NCI-H187 (cell line): ENCODE data around the gene KIAA0040.
"Not testable (repeated sequence)": the region's sequence is repeated elsewhere in the genome, so short reads cannot be mapped to it uniquely, and the experiment has no call there.

Experiments used
- DNase-seq, 2 experiments: peaks; one replicate each; lab custom pipeline; 2025; lab: John Stamatoyannopoulos, UW

The KIAA0040 gene

GRCh38 chr1:175137369-175137768 is 55.2 kb downstream of the KIAA0040 start:
- DNase-seq, result no peak

- DNase-seq, result no peak
Measured at GRCh38 chr1:175136246-175136645, 56.3 kb downstream of the KIAA0040 start.

- DNase-seq, result no peak
Measured at GRCh38 chr1:175134500-175134899, 58.1 kb downstream of the KIAA0040 start.

- DNase-seq, result no peak
Measured at GRCh38 chr1:175133673-175134435, 58.7 kb downstream of the KIAA0040 start.

- no peak for DNase-seq
Measured at GRCh38 chr1:175132436-175132835, 60.1 kb downstream of the KIAA0040 start.

GRCh38 chr1:175131095-175131494 is 61.5 kb downstream of the KIAA0040 start:
- DNase-seq, result no peak

GRCh38 chr1:175130649-175131045 is 61.9 kb downstream of the KIAA0040 start:
- no peak for DNase-seq

- peak; percentile 22 to 62 for DNase-seq
Measured at GRCh38 chr1:175129997-175130648, 62.5 kb downstream of the KIAA0040 start.

- no peak for DNase-seq
Measured at GRCh38 chr1:175129644-175129996, 63.0 kb downstream of the KIAA0040 start.

- no peak for DNase-seq
Measured at GRCh38 chr1:175129182-175129581, 63.4 kb downstream of the KIAA0040 start.

GRCh38 chr1:175128523-175128922 is 64.1 kb downstream of the KIAA0040 start:
- DNase-seq, result no peak

- no peak for DNase-seq
Measured at GRCh38 chr1:175127565-175127964, 65.0 kb downstream of the KIAA0040 start.

GRCh38 chr1:175126347-175126746 is 66.2 kb downstream of the KIAA0040 start:
- no peak for DNase-seq

GRCh38 chr1:175124861-175125260 is 67.7 kb downstream of the KIAA0040 start:
- DNase-seq, result no peak

GRCh38 chr1:175120511-175120910 is 72.1 kb downstream of the KIAA0040 start:
- DNase-seq, result no peak

GRCh38 chr1:175118375-175119367 is 73.9 kb downstream of the KIAA0040 start:
- DNase-seq, result no peak

- DNase-seq, result no peak
Measured at GRCh38 chr1:175116903-175117302, 75.7 kb downstream of the KIAA0040 start.

- no peak for DNase-seq
Measured at GRCh38 chr1:175116210-175116798, 76.3 kb downstream of the KIAA0040 start.

GRCh38 chr1:175114996-175115395 is 77.6 kb downstream of the KIAA0040 start:
- no peak for DNase-seq

- DNase-seq, result not testable (repeated sequence)
Measured at GRCh38 chr1:175108331-175108820, 84.2 kb downstream of the KIAA0040 start.
